Activated CD8-positive, alpha-beta memory T cell treated with anti-CD3 and anti-CD28 coated beads for 1 hour (primary cell): ENCODE results near the gene IFNAR1.
"Not testable (repeated sequence)": the region's sequence is repeated elsewhere in the genome, so short reads cannot be mapped to it uniquely, and the experiment has no call there.

Experiments used
- DNase-seq, 2 donors: peaks; one replicate each; pipeline ENCODE4 v3.0.0-alpha.2; 2020; ENCODE audit warnings: low read depth in 1 of 2; ENCODE audit errors: extremely low read depth in 1 of 2

The IFNAR1 gene

GRCh38 chr21:33339918-33340317 is 15.1 kb downstream of the IFNAR1 start:
- no peak for DNase-seq

- no peak for DNase-seq
These were observed 21.0 kb downstream of the IFNAR1 start for GRCh38 chr21:33345751-33346238.

GRCh38 chr21:33348706-33349105 is 23.9 kb downstream of the IFNAR1 start:
- no peak for DNase-seq

- DNase-seq, result no peak
These were observed 25.9 kb downstream of the IFNAR1 start for GRCh38 chr21:33350676-33351075.

GRCh38 chr21:33355355-33355754 is 30.6 kb downstream of the IFNAR1 start:
- DNase-seq, result no peak

- no peak for DNase-seq
These were observed 31.2 kb downstream of the IFNAR1 start for GRCh38 chr21:33355996-33356395.

- DNase-seq, result no peak
These were observed 32.4 kb downstream of the IFNAR1 start for GRCh38 chr21:33357177-33357576.

- DNase-seq, result no peak
These were observed 34.7 kb downstream of the IFNAR1 start for GRCh38 chr21:33359446-33359845.

- no peak for DNase-seq
These were observed 35.5 kb downstream of the IFNAR1 start for GRCh38 chr21:33360281-33360680.

- peak; percentile 84 to 86 for DNase-seq
These were observed 36.3 kb downstream of the IFNAR1 start for GRCh38 chr21:33360881-33361602.

- peak; percentile 34 to 46 for DNase-seq
These were observed 37.3 kb downstream of the IFNAR1 start for GRCh38 chr21:33362044-33362555.

GRCh38 chr21:33363911-33364609 is 39.3 kb downstream of the IFNAR1 start:
- not testable (repeated sequence) for DNase-seq

GRCh38 chr21:33364830-33365229 is 40.1 kb downstream of the IFNAR1 start:
- DNase-seq, result no peak

- DNase-seq, result no peak
These were observed 42.7 kb downstream of the IFNAR1 start for GRCh38 chr21:33367309-33367973.

GRCh38 chr21:33368124-33368523 is 43.4 kb downstream of the IFNAR1 start:
- DNase-seq, result no peak

- no peak for DNase-seq
These were observed 43.8 kb downstream of the IFNAR1 start for GRCh38 chr21:33368576-33368975.

GRCh38 chr21:33369586-33369985 is 44.8 kb downstream of the IFNAR1 start:
- DNase-seq, result no peak

GRCh38 chr21:33370305-33370704 is 45.5 kb downstream of the IFNAR1 start:
- no peak for DNase-seq

- no peak for DNase-seq
These were observed 46.6 kb downstream of the IFNAR1 start for GRCh38 chr21:33371366-33371765.

GRCh38 chr21:33372582-33372981 is 47.8 kb downstream of the IFNAR1 start:
- no peak for DNase-seq

- DNase-seq, result no peak
These were observed 48.7 kb downstream of the IFNAR1 start for GRCh38 chr21:33373451-33373850.

GRCh38 chr21:33374080-33374449 is 49.3 kb downstream of the IFNAR1 start:
- no peak for DNase-seq
